Astrocyte of the spinal cord (primary cell): ENCODE measurements around the gene FRY.

ENCODE experiments used
- DNase-seq: peaks from one replicate; pipeline ENCODE4 v3.0.0; 2011; ENCODE audit warnings: low read depth, low spot score
- H3K4me3 ChIP-seq: 2 replicates; pipeline ENCODE4 v1.5.1; 2011; ENCODE audit warnings: low read depth, mild to moderate bottlenecking, low read length, moderate library complexity
- in situ Hi-C: cut with HindIII; loops from 2 replicates; pipeline ENCODE4 v1.10.0; 2017; ENCODE audit warnings: low sequenced_read_pairs
- TF ChIP-seq, protein P1 (sequence below): IDR thresholded peaks from 2 replicates; pipeline ENCODE4 v1.5.1; 2012; ENCODE audit warnings: low read depth, mild to moderate bottlenecking, low read length, inconsistent platforms

The FRY gene

DNA sequence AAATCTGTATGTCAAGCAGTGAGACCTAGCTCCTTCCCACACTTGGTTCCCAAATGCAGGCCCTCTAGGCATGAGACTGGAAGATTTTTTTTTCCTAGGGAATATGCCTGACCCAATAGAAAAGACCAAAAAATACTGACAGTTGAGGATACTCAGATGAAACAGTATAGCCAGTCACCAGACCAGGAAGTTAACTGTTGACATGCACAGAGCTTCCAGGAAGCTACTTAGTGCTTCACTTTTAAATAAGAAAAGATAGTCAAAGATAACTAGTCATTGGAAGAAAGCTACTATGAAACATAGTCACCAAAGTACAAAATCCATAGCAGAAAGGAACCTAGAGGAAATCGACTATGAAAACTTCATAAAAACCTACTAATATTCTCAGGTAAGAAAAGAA, 316.1 kb downstream of the FRY start:
- in situ Hi-C loops, result no loop called here

More for the DNA sequence above, 316.1 kb downstream of the FRY start:
- no peak for DNase-seq
- TF ChIP-seq, protein P1, sequence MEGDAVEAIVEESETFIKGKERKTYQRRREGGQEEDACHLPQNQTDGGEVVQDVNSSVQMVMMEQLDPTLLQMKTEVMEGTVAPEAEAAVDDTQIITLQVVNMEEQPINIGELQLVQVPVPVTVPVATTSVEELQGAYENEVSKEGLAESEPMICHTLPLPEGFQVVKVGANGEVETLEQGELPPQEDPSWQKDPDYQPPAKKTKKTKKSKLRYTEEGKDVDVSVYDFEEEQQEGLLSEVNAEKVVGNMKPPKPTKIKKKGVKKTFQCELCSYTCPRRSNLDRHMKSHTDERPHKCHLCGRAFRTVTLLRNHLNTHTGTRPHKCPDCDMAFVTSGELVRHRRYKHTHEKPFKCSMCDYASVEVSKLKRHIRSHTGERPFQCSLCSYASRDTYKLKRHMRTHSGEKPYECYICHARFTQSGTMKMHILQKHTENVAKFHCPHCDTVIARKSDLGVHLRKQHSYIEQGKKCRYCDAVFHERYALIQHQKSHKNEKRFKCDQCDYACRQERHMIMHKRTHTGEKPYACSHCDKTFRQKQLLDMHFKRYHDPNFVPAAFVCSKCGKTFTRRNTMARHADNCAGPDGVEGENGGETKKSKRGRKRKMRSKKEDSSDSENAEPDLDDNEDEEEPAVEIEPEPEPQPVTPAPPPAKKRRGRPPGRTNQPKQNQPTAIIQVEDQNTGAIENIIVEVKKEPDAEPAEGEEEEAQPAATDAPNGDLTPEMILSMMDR, result no peak
- no peak overlapping the region for H3K4me3 ChIP-seq
